HG02840 (cell line): ENCODE data around the gene SULT1C3.

Experiments used
- ATAC-seq: cut with Tn5 transposase; IDR thresholded peaks from one replicate; pipeline ENCODE4 v1.9.1; 2021; ENCODE audit warnings: mild to moderate bottlenecking, moderate library complexity, moderate number of reproducible peaks; ENCODE audit not compliant: unreplicated experiment, low FRiP score

The SULT1C3 gene

GRCh38 chr2:108297436-108298141, 57.8 kb downstream of the SULT1C3 start:
- no peak for ATAC-seq

- no peak for ATAC-seq
Observed at GRCh38 chr2:108301558-108301957, 61.8 kb downstream of the SULT1C3 start.

- ATAC-seq: no peak
Observed at GRCh38 chr2:108304975-108305374, 65.2 kb downstream of the SULT1C3 start.

GRCh38 chr2:108305901-108306300, 66.1 kb downstream of the SULT1C3 start:
- no peak for ATAC-seq

GRCh38 chr2:108309903-108310302, 70.1 kb downstream of the SULT1C3 start:
- no peak for ATAC-seq
